Measurements from ENCODE around the gene RHBDL1. TPM values are rescaled to one million over a fixed set of nuclear protein-coding genes. Genes with fewer than 3 reads are reported as not detected.

Gene RHBDL1
- total and polyA plus RNA-seq, 10 of the 15 experiments (the other 5 are each of a cell fraction or from before 2014, with no cell fraction given), result 0.04 to 1.3 (median 0.65) TPM; not detected in 5

DNA sequence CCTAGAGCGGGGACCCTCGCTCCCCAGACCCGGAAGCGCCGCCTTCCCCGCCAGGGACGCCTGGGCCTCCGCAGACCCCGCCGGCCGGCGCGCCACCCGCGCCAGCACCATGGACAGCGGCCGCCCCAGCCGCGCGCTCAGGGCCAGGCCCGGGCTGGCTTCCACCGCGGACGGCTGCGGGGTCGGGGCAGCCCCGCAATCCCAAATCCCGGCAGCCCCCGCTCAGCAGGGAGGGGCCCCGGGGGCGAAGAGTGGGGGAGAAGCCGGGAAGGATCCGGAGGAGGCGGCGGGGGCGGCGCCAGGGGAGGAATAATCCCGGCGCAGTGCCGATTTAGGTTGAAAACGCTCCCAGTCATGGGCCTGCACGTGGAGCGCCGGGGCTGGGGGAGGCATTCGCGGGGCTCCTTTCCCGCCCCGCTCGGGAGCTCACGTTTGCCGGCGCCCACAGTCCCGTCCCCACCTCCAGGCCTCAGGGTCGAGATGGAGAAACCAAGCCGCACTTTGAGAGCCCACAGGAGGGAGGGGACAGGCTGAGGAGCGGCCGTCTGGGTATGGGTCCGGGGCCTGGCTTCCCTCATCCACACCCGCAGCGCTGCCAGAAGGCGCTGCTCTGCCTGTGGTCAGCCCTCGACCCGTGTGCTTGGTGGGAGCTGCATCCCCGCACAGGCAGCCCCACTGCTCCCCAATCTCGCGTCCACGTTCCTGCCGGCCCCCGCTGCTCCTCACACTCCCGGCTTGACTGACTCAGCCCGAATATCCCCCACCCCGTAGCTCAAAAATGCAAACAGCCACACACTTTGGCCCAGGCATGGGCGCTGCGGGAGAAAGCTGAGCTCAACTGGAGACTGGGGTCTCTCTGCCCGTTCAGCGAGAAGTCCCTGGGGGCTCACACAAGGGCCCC is 25.5 kb downstream of the RHBDL1 start:
- DNase-seq (ENCODE audit: low read depth, low spot score), result no peak
- CTCF ChIA-PET, result no interaction called here

More for the DNA sequence above, 25.5 kb downstream of the RHBDL1 start:
- ATAC-seq (peak; percentile 72), FAIRE-seq (no peak)
- intact Hi-C loops (cut with micrococcal nuclease; ENCODE audit: unreplicated experiment) (no loop called here), in situ Hi-C loops (cut with MboI) (no loop called here)
- Histone ChIP-seq H3K27me3 (replicated peaks in 1 of 2; ENCODE audit: control insufficient read depth in 2 of 2, insufficient read depth in 2 of 2, low read length in 1 of 2) (peaks cover 0 to 11% of the 10 kb centered on the region in 2 experiments; a peak in 2 of 4 replicates), H3K9me3 (replicated peaks; ENCODE audit: control insufficient read depth, insufficient read depth, low read length) (no peaks in the 10 kb centered on the region), H3K36me3 (ENCODE audit: control insufficient read depth in 2 of 2, insufficient read depth in 2 of 2, low read length in 1 of 2) (no peaks in the 10 kb centered on the region), H2AFZ (ENCODE audit: control insufficient read depth, low read depth, low read length) (no peak overlapping the region), H3K4me3 (no peak overlapping the region), H3K4me1 (ENCODE audit: control insufficient read depth, insufficient read depth, low read length) (peaks cover under 1% of the 10 kb centered on the region; the same call in 1 of the 2 replicates), H3K4me2 (ENCODE audit: control insufficient read depth, insufficient read depth) (no peak overlapping the region), H4K20me1 (ENCODE audit: control insufficient read depth, insufficient read depth) (no peaks in the 10 kb centered on the region), H3K9ac (ENCODE audit: control insufficient read depth, insufficient read depth, low read length) (no peak overlapping the region), H3K79me2 (ENCODE audit: control insufficient read depth, insufficient read depth, low read length) (no peaks in the 10 kb centered on the region), H3K27ac (ENCODE audit: control insufficient read depth, insufficient read depth) (no peak overlapping the region)
- WGBS (ENCODE audit: insufficient coverage, insufficient replicate concordance, low lambda C conversion rate, missing lambda C conversion rate), result 6% methylated on average over 48 of the region's 76 CpGs
- BruUV-seq (replicated peaks), result no TSS peak
- ChIA-PET SMC1A (ENCODE audit: uncharacterized antibody, unreplicated experiment) (no interaction called here), POLR2A (no interaction called here), RAD21 (ENCODE audit: unreplicated experiment) (no interaction called here)
- TF ChIP-seq SUZ12 (IDR thresholded peaks at IDR 0.05; ENCODE audit: unreplicated experiment), result peak; percentile 38
- TF ChIP-seq EED (IDR thresholded peaks at IDR 0.05; ENCODE audit: low read depth), result no peak
- TF ChIP-seq SRF (IDR thresholded peaks at IDR 0.05; ENCODE audit: low read depth in 2 of 2, low read length in 2 of 2), result no peak
- peak; percentile 96 for TF ChIP-seq REST (IDR thresholded peaks at IDR 0.05; ENCODE audit: low read depth, low read length)
